K562 (cell line): ENCODE measurements around the gene PITPNC1. TPM values are rescaled to one million over a fixed set of nuclear protein-coding genes. Genes with fewer than 3 reads are reported as not detected.

ENCODE experiments used
- ATAC-seq: fragments of 200-7000 bp; cut with Tn5 transposase; 3 replicates; pipeline ENCODE4 v1.9.1; 2020; ENCODE audit warnings: moderate library complexity
- BruUV-seq: library from RNA; stranded (reverse); fragments of 400-500 nt; replicated peaks from 2 replicates; lab custom pipeline; 2021; lab: Mats Ljungman, UMichigan
- CTCF ChIA-PET: fragments of 300-600 bp; formaldehyde crosslinking; extraction: SDS; loops from one replicate; lab custom pipeline; 2021; ENCODE audit warnings: low intra/inter-chr PET ratio; lab: Yijun Ruan, JAX
- POLR2A ChIA-PET: fragments of 300-600, 350-650 bp; sonication (Branson Sonifier 250); formaldehyde crosslinking; extraction: SDS; loops from one replicate; lab custom pipeline; 2021; ENCODE audit warnings: antibody characterized with exemption, inconsistent platforms; lab: Yijun Ruan, JAX
- DNase-seq, 4 experiments: peaks; one replicate each; pipeline versions ENCODE4 v3.0.0 to v3.0.0-alpha.2; 2011 to 2018; ENCODE audit warnings: low spot score in 3 of 4, mixed read lengths in 3 of 4; ENCODE audit errors: extremely low read depth in 1 of 4
- FAIRE-seq: peaks from 2 replicates; lab custom pipeline; 2011; peaks lifted over from hg19 to GRCh38; lab: Jason Lieb, UNC
- H2AFZ ChIP-seq: 2 replicates; pipeline ENCODE4 v1.6.0; 2011; ENCODE audit warnings: low read depth, low read length, control low read depth, inconsistent platforms
- H3K27ac ChIP-seq: fragments of 200-600 bp; 3 replicates; pipeline ENCODE4 v1.8.0; 2011; ENCODE audit warnings: low read depth, mild to moderate bottlenecking, control low read depth, inconsistent platforms, low read length, moderate library complexity, mixed read lengths; ENCODE audit errors: extremely low read depth
- H3K27me3 ChIP-seq, 2 experiments: fragments of 300-600 bp in 1 of 2; 2 replicates in 1 of 2; 3 replicates in 1 of 2; pipeline versions ENCODE4 v1.6.0 to v1.8.0; 2011; ENCODE audit warnings: inconsistent platforms in 2 of 2, low read length in 2 of 2, mild to moderate bottlenecking in 1 of 2, mixed read lengths in 1 of 2, moderate library complexity in 1 of 2; ENCODE audit not compliant: control insufficient read depth in 2 of 2, insufficient read depth in 2 of 2
- H3K36me3 ChIP-seq: fragments of 300-600 bp; 3 replicates; pipeline ENCODE4 v1.8.0; 2011; ENCODE audit warnings: mild to moderate bottlenecking, low read length, inconsistent platforms; ENCODE audit not compliant: control insufficient read depth, insufficient read depth
- H3K4me1 ChIP-seq, 2 experiments: fragments of 200-600 bp in 1 of 2; replicated peaks in 1 of 2; 2 replicates in 1 of 2; 3 replicates in 1 of 2; pipeline versions ENCODE4 v1.5.1 to v1.8.0; 2011; ENCODE audit warnings: inconsistent platforms in 2 of 2, low read length in 2 of 2, mild to moderate bottlenecking in 1 of 2, mixed read lengths in 1 of 2, moderate library complexity in 1 of 2; ENCODE audit not compliant: control insufficient read depth in 2 of 2, insufficient read depth in 2 of 2
- H3K4me2 ChIP-seq: 2 replicates; pipeline ENCODE4 v1.6.1; 2011; ENCODE audit warnings: low read length, control low read depth, inconsistent platforms, mixed read lengths; ENCODE audit not compliant: insufficient read depth
- H3K4me3 ChIP-seq: fragments of 200-600 bp; sonication (generic), shearing (Covaris generic); 2 replicates; pipeline ENCODE4 v1.5.1; 2016; ENCODE audit warnings: control low read depth, inconsistent platforms
- H3K79me2 ChIP-seq: fragments of 200-600 bp; 3 replicates; pipeline ENCODE4 v1.8.0; 2011; ENCODE audit warnings: low read length, inconsistent platforms; ENCODE audit not compliant: control insufficient read depth, insufficient read depth
- H3K9ac ChIP-seq, 2 experiments: 2 replicates each; pipeline versions ENCODE4 v1.6.0 to v1.6.1; 2011; ENCODE audit warnings: low read depth in 2 of 2, low read length in 2 of 2, control low read depth in 1 of 2, inconsistent platforms in 1 of 2, mild to moderate bottlenecking in 1 of 2, mixed read lengths in 1 of 2; ENCODE audit not compliant: insufficient read depth in 1 of 2
- H3K9me1 ChIP-seq: one replicate; pipeline ENCODE4 v1.6.0; 2011; ENCODE audit warnings: inconsistent platforms, mild to moderate bottlenecking, low read length, moderate library complexity; ENCODE audit not compliant: control insufficient read depth, insufficient read depth
- H3K9me3 ChIP-seq: replicated peaks from 2 replicates; pipeline ENCODE4 v1.5.1; 2011; ENCODE audit warnings: low read depth, low read length, inconsistent platforms; ENCODE audit not compliant: control insufficient read depth, insufficient read depth
- H4K20me1 ChIP-seq: replicated peaks from 2 replicates; pipeline ENCODE4 v1.6.1; 2011; ENCODE audit warnings: low read length, inconsistent platforms, mixed read lengths; ENCODE audit not compliant: control insufficient read depth, insufficient read depth
- MCM2 ChIP-seq: fragments of 450-650 bp; IDR thresholded peaks from 2 replicates; pipeline ENCODE4 v1.6.1; 2017; ENCODE audit warnings: low read depth, mild to moderate bottlenecking
- STAT6 ChIP-seq: sonication (generic); formaldehyde crosslinking; IDR thresholded peaks from 2 replicates; pipeline ENCODE4 v1.8.1; 2023; ENCODE audit warnings: mild to moderate bottlenecking, missing genetic modification reagents
- TAL1 ChIP-seq: fragments of 450-650 bp; IDR thresholded peaks from 2 replicates; pipeline ENCODE4 v1.6.1; 2016; ENCODE audit warnings: mild to moderate bottlenecking
- TFAP4 ChIP-seq: sonication (generic); formaldehyde crosslinking; IDR thresholded peaks from 2 replicates; pipeline ENCODE4 v1.8.0; 2022; ENCODE audit warnings: missing genetic modification reagents, mild to moderate bottlenecking, moderate library complexity, borderline replicate concordance
- ZNF609 ChIP-seq: sonication (generic); formaldehyde crosslinking; IDR thresholded peaks from 2 replicates; pipeline ENCODE4 v1.8.1; 2023; ENCODE audit warnings: missing genetic modification reagents, mild to moderate bottlenecking, borderline replicate concordance
- WGBS: fragments of 100-300 bp; shearing (Covaris generic); methylation state at CpG from one replicate; pipeline ENCODE4 v1.1.6; 2016; ENCODE audit warnings: low coverage, mixed read lengths; ENCODE audit not compliant: insufficient coverage; ENCODE audit errors: missing lambda C conversion rate; 5-methylcytosine and 5-hydroxymethylcytosine counted together
- in situ Hi-C: fragments of 300-500 bp; cut with MboI; formaldehyde crosslinking; loops from 4 replicates; pipeline ENCODE4 v1.15.0; 2018; ENCODE audit warnings: inconsistent platforms, mixed read lengths
- intact Hi-C: fragments of 100-400 bp; cut with micrococcal nuclease; formaldehyde crosslinking; loops from 2 replicates; pipeline ENCODE4 v1.14.2; 2022
- polyA plus RNA-seq, 8 experiments: library from polyadenylated mRNA; depleted of rRNA in 4 of 8; stranded (reverse) in 5 of 8; unstranded in 3 of 8; fragments of >200 nt; fragmentation: Nextera tagmentation in 2 of 8; fragmentation: Illumina TruSeq in 1 of 8; extraction: Ambion mirVana in 2 of 8; extraction: Trizol in 1 of 8; gene quantifications; 2 replicates each; pipeline versions ENCODE4 v1.2.1 to v1.2.3, GENCODE V29; 2011 to 2014; ENCODE audit warnings: inconsistent platforms in 1 of 8, missing spikeins in 1 of 8
- total RNA-seq, 7 experiments: library from RNA; depleted of rRNA in 6 of 7; stranded (reverse); fragments of >200 nt in 6 of 7; fragmentation: Illumina TruSeq in 2 of 7; extraction: Trizol in 2 of 7; gene quantifications; 2 replicates each; pipeline versions ENCODE4 v1.2.1 to v1.2.3, GENCODE V29; 2011 to 2021; ENCODE audit warnings: low replicate concordance in 1 of 7

The PITPNC1 gene
- total and polyA plus RNA-seq, 9 of the 15 experiments (the other 6 are each of a cell fraction or from before 2014, with no cell fraction given), result 0.11 to 1.1 (median 0.65) TPM

- Histone ChIP-seq H3K36me3 (no peaks in the 10 kb centered on the region), H2AFZ (no peak overlapping the region), H3K9me3 (no peaks in the 10 kb centered on the region), H3K4me3 (no peak overlapping the region), H3K9ac (no peak overlapping the region), H3K4me2 (no peak overlapping the region), H3K79me2 (no peaks in the 10 kb centered on the region), H3K4me1 (no peaks in the 10 kb centered on the region), H3K27me3 (peaks cover 30 to 57% of the 10 kb centered on the region in 2 experiments), H4K20me1 (no peaks in the 10 kb centered on the region), H3K9me1 (no peaks in the 10 kb centered on the region), H3K27ac (no peak overlapping the region)
- no peak for FAIRE-seq
- in situ Hi-C loops, result no loop called here
- CTCF ChIA-PET, result no interaction called here
- ATAC-seq, result no peak
- POLR2A ChIA-PET, result interaction anchor here (0.7 kb wide), 1 partner anchor 9 kb away, joined by 4 read pairs; no protein-coding TSS in a partner anchor
- no peak for TF ChIP-seq TAL1
- no peak for TF ChIP-seq TFAP4 (CRISPR knock-in tag)
- intact Hi-C loops, result no loop called here
- no peak for DNase-seq
- WGBS, result 0% methylated on average over 1 of the region's 1 CpG
- BruUV-seq, result no TSS peak
Measured at GRCh38 chr17:67441896-67442219, 64.8 kb downstream of the PITPNC1 start.

- no peaks in the 10 kb centered on the region for H4K20me1 ChIP-seq
- no peaks in the 10 kb centered on the region for H3K9me3 ChIP-seq
- H3K36me3 ChIP-seq, result no peaks in the 10 kb centered on the region
- BruUV-seq, result no TSS peak
- no peak overlapping the region for H3K27ac ChIP-seq
- intact Hi-C loops, result no loop called here
- FAIRE-seq (no peak), DNase-seq (no peak), ATAC-seq (no peak)
- CTCF ChIA-PET, result no interaction called here
- in situ Hi-C loops, result no loop called here
- H3K9me1 ChIP-seq, result no peaks in the 10 kb centered on the region
- H3K27me3 ChIP-seq, result peaks cover 30 to 57% of the 10 kb centered on the region in 2 experiments
- H3K79me2 ChIP-seq, result no peaks in the 10 kb centered on the region
- H3K4me2 ChIP-seq, result no peak overlapping the region
- H3K9ac ChIP-seq, result no peak overlapping the region
- H3K4me3 ChIP-seq, result no peak overlapping the region
- H3K4me1 ChIP-seq, result no peaks in the 10 kb centered on the region
- POLR2A ChIA-PET, result no interaction called here
- 9% methylated on average over 13 of the region's 13 CpGs for WGBS
- H2AFZ ChIP-seq, result no peak overlapping the region
- TF ChIP-seq MCM2 (no peak), ZNF609 (CRISPR knock-in tag) (no peak), STAT6 (no peak)
Measured at GRCh38 chr17:67442787-67443624, 65.9 kb downstream of the PITPNC1 start.
